Neural progenitor cell (in vitro differentiated cells): ENCODE results near the gene IL36B. TPM values are rescaled to one million over a fixed set of nuclear protein-coding genes. Genes with fewer than 3 reads are reported as not detected.

Experiments used
- DNase-seq: peaks from one replicate; pipeline ENCODE4 v3.0.0-alpha.2; 2016; ENCODE audit warnings: low spot score
- H2AFZ ChIP-seq: fragments of 200-600 bp; sonication (generic); replicated peaks from 2 replicates; pipeline ENCODE4 v1.6.1; 2016; ENCODE audit warnings: antibody characterized with exemption
- H3F3A ChIP-seq: fragments of 200-600 bp; sonication (generic); 2 replicates; pipeline ENCODE4 v1.6.1; 2016; ENCODE audit warnings: antibody characterized with exemption, low read depth
- H3K27ac ChIP-seq: fragments of 200-600 bp; sonication (generic); 2 replicates; pipeline ENCODE4 v1.5.1; 2016; ENCODE audit warnings: mild to moderate bottlenecking
- H3K27me3 ChIP-seq: fragments of 200-600 bp; sonication (generic); 2 replicates; pipeline ENCODE4 v1.6.1; 2016; ENCODE audit warnings: mild to moderate bottlenecking, moderate library complexity
- H3K36me3 ChIP-seq: fragments of 200-600 bp; sonication (generic); 2 replicates; pipeline ENCODE4 v1.5.1; 2016
- H3K4me1 ChIP-seq: fragments of 200-600 bp; sonication (generic); 2 replicates; pipeline ENCODE4 v1.6.1; 2016; ENCODE audit warnings: mixed run types
- H3K4me2 ChIP-seq: fragments of 200-600 bp; sonication (generic); 2 replicates; pipeline ENCODE4 v1.6.1; 2016
- H3K4me3 ChIP-seq: fragments of 200-600 bp; sonication (generic); 2 replicates; pipeline ENCODE4 v1.5.1; 2016
- H3K79me2 ChIP-seq: fragments of 200-600 bp; sonication (generic); 2 replicates; pipeline ENCODE4 v1.6.1; 2016; ENCODE audit warnings: low read depth
- H3K9ac ChIP-seq: fragments of 200-600 bp; sonication (generic); 2 replicates; pipeline ENCODE4 v1.6.1; 2016
- H3K9me3 ChIP-seq: fragments of 200-600 bp; sonication (generic); 2 replicates; pipeline ENCODE4 v1.5.1; 2016; ENCODE audit warnings: low read depth
- H4K20me1 ChIP-seq: fragments of 200-600 bp; sonication (generic); 2 replicates; pipeline ENCODE4 v1.6.1; 2016; ENCODE audit warnings: low read depth
- H3K27ac Mint-ChIP-seq: 3 replicates; pipeline ENCODE4 v1.8.0; 2021; ENCODE audit warnings: mixed read lengths
- H3K27me3 Mint-ChIP-seq: 2 replicates; pipeline ENCODE4 v1.8.0; 2022; ENCODE audit warnings: low read depth, mild to moderate bottlenecking, inconsistent platforms, moderate library complexity, mixed read lengths; ENCODE audit not compliant: insufficient read depth
- H3K36me3 Mint-ChIP-seq: 3 replicates; pipeline ENCODE4 v1.8.0; 2021; ENCODE audit warnings: mixed read lengths
- H3K4me1 Mint-ChIP-seq: 3 replicates; pipeline ENCODE4 v1.8.0; 2021; ENCODE audit warnings: mixed read lengths
- H3K4me3 Mint-ChIP-seq: 3 replicates; pipeline ENCODE4 v1.8.0; 2021; ENCODE audit warnings: mild to moderate bottlenecking, moderate library complexity, mixed read lengths
- H3K9me3 Mint-ChIP-seq: 3 replicates; pipeline ENCODE4 v1.8.0; 2020; ENCODE audit warnings: mixed read lengths
- EZH2 ChIP-seq: fragments of 200-600 bp; sonication (generic); IDR thresholded peaks from 2 replicates; pipeline ENCODE4 v1.6.1; 2017; ENCODE audit warnings: antibody characterized with exemption, mild to moderate bottlenecking, moderate library complexity
- EZH2phosphoT487 ChIP-seq: fragments of 200-600 bp; sonication (generic); IDR thresholded peaks from 2 replicates; pipeline ENCODE4 v1.6.1; 2017; ENCODE audit warnings: antibody characterized with exemption
- total RNA-seq: library from RNA; depleted of rRNA; stranded (reverse); fragments of >200 nt; gene quantifications from 2 replicates; pipeline ENCODE4 v1.2.3, GENCODE V29; 2015; ENCODE audit warnings: low replicate concordance
- TF ChIP-seq, protein P1 (sequence below): fragments of 200-600 bp; sonication (generic); IDR thresholded peaks from 2 replicates; pipeline ENCODE4 v1.5.1; 2017; ENCODE audit warnings: antibody characterized with exemption, mild to moderate bottlenecking

Gene IL36B
- total RNA-seq, 1 donor from 2014 or later = not detected

DNA sequence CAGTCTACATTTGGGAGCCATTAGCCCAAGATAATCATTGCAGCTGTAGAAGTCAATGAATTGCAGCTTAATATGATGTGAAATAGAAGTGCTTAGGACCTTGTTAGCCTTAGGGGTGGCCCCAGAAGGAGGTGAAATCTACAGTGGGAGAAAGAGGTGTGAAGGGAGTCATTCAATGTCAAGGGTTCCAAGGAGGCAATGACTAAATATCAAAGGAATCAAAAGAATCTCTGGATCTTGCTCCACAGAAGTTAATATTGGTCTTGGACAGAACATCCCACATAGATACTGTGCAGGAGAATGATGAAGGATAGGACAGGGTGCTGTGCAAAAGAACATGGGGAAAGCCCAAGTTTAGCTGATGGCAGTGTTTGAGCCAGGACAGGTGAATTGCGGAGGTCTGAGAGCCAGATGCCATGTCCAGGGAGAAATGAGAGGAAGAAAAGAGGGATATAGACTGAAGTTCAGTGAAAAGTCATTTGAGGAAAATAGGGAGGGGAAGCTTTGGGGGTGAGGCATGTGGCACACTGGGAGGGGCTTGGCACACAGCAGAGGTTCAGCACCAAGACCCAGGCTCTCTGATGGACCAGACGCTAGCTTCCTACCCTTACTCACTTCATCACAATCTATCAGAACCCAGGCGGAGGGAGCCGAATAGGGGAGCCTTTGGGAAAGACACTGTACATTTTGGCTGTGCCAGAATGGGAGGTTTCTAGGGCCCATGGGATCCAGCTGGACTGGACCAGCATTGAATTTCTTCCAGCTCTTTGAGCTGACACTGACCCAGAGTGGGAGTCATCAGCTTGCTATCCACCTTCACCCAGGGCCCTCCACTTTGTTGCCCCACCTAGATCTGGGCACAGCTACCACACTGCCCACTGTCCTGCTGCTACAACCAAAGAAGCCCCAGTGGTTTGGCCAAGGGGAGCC is 17.3 kb upstream of the IL36B start:
- H3K4me2 ChIP-seq = no peak overlapping the region
- no peaks in the 10 kb centered on the region for H4K20me1 ChIP-seq
- no peaks in the 10 kb centered on the region for H3F3A ChIP-seq
- peaks cover 8% of the 10 kb centered on the region for H3K27me3 Mint-ChIP-seq
- H3K4me1 Mint-ChIP-seq = no peaks in the 10 kb centered on the region
- H3K36me3 Mint-ChIP-seq = no peaks in the 10 kb centered on the region
- no peak overlapping the region for H2AFZ ChIP-seq
- no peak overlapping the region for H3K27ac ChIP-seq
- no peak overlapping the region for H3K4me3 ChIP-seq
- no peaks in the 10 kb centered on the region for H3K4me1 ChIP-seq
- H3K4me3 Mint-ChIP-seq = no peak overlapping the region
- H3K9me3 Mint-ChIP-seq = peaks cover 3% of the 10 kb centered on the region
- H3K27me3 ChIP-seq = no peaks in the 10 kb centered on the region
- no peaks in the 10 kb centered on the region for H3K79me2 ChIP-seq
- H3K9ac ChIP-seq = no peak overlapping the region
- no peak overlapping the region for H3K27ac Mint-ChIP-seq
- TF ChIP-seq, protein P1, sequence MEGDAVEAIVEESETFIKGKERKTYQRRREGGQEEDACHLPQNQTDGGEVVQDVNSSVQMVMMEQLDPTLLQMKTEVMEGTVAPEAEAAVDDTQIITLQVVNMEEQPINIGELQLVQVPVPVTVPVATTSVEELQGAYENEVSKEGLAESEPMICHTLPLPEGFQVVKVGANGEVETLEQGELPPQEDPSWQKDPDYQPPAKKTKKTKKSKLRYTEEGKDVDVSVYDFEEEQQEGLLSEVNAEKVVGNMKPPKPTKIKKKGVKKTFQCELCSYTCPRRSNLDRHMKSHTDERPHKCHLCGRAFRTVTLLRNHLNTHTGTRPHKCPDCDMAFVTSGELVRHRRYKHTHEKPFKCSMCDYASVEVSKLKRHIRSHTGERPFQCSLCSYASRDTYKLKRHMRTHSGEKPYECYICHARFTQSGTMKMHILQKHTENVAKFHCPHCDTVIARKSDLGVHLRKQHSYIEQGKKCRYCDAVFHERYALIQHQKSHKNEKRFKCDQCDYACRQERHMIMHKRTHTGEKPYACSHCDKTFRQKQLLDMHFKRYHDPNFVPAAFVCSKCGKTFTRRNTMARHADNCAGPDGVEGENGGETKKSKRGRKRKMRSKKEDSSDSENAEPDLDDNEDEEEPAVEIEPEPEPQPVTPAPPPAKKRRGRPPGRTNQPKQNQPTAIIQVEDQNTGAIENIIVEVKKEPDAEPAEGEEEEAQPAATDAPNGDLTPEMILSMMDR = no peak
- TF ChIP-seq EZH2 (no peak), EZH2phosphoT487 (no peak)
- no peak for DNase-seq
- H3K36me3 ChIP-seq = no peaks in the 10 kb centered on the region
- no peaks in the 10 kb centered on the region for H3K9me3 ChIP-seq

DNA sequence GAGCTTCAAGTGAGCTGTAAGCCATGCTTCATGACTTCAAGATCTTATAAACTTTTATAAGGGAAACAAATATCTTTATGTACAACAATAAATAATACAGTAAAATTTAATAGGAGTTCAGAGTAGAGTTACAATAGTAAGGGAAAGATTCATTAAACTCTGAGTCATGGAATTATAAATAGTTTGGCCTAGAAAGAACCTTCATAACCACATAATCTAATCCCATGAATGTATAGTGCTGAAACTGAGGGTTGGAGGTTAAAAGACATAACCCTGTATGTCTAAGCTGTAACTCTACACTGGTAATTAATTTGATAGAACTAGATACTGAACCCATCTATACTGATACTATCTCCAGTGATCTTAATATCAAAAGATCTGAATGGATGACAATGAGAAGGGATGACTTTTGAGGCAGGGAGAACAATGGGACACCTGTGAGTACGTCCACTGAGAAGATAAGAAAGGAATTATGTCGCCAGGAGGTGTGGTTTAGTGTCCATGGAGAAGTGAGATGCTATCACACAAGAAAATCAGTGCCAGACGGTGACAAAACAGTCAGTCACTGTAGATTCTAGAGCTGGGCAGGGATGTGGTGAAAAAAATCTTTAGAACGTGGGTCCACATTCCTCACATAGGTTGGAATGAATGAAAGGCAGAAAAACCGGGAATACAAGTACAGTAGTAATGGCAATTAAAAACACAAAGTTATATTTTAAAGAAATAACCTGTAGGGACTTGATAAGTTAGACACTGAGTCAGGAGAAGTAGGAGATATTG is 16.2 kb upstream of the IL36B start:
- no peak overlapping the region for H3K4me3 Mint-ChIP-seq
- Histone ChIP-seq H3K27me3 (no peaks in the 10 kb centered on the region), H3K27ac (no peak overlapping the region), H2AFZ (no peak overlapping the region), H3K4me3 (no peak overlapping the region), H3K9me3 (no peaks in the 10 kb centered on the region), H3K79me2 (no peaks in the 10 kb centered on the region), H3K36me3 (no peaks in the 10 kb centered on the region), H3F3A (no peaks in the 10 kb centered on the region), H3K9ac (no peak overlapping the region), H3K4me1 (no peaks in the 10 kb centered on the region), H3K4me2 (no peak overlapping the region), H4K20me1 (no peaks in the 10 kb centered on the region)
- no peak overlapping the region for H3K27ac Mint-ChIP-seq
- no peak for TF ChIP-seq EZH2phosphoT487
- no peak for TF ChIP-seq EZH2
- TF ChIP-seq, protein P1 = no peak
- H3K27me3 Mint-ChIP-seq = peaks cover 9% of the 10 kb centered on the region
- H3K9me3 Mint-ChIP-seq = peaks cover 3% of the 10 kb centered on the region
- DNase-seq = no peak
- no peaks in the 10 kb centered on the region for H3K4me1 Mint-ChIP-seq
- no peaks in the 10 kb centered on the region for H3K36me3 Mint-ChIP-seq

DNA sequence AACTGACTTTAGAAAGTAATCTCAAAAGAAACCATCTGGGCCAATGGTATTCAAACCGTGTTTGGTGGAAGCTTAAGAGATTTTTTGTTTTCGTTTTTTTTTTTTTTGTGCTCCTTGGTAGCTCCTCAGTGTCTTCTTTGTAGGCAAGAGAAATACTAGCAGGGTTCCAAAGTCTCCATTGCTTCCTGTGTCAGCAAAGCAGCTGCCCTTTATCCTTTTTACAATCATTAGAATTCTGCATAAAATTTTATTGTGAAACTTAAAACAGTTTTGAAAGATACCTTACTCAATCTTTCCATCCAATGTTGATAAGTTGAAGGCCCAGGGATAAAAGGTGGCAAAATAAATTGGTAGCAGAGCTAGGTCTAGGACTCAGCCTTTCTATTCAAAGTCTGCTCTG is 15.6 kb upstream of the IL36B start:
- no peak overlapping the region for H3K27ac ChIP-seq
- DNase-seq = no peak
- Mint-ChIP-seq H3K27me3 (peaks cover 9% of the 10 kb centered on the region), H3K4me3 (no peak overlapping the region), H3K36me3 (no peaks in the 10 kb centered on the region), H3K27ac (no peak overlapping the region), H3K4me1 (no peaks in the 10 kb centered on the region), H3K9me3 (peaks cover 3% of the 10 kb centered on the region)
- no peaks in the 10 kb centered on the region for H3K9me3 ChIP-seq
- no peak overlapping the region for H2AFZ ChIP-seq
- no peaks in the 10 kb centered on the region for H3K79me2 ChIP-seq
- H3K4me1 ChIP-seq = no peaks in the 10 kb centered on the region
- no peaks in the 10 kb centered on the region for H4K20me1 ChIP-seq
- H3K4me2 ChIP-seq = no peak overlapping the region
- no peak overlapping the region for H3K9ac ChIP-seq
- H3K27me3 ChIP-seq = no peaks in the 10 kb centered on the region
- TF ChIP-seq, protein P1 = no peak
- no peak for TF ChIP-seq EZH2
- no peak for TF ChIP-seq EZH2phosphoT487
- H3K36me3 ChIP-seq = no peaks in the 10 kb centered on the region
- H3F3A ChIP-seq = no peaks in the 10 kb centered on the region
- H3K4me3 ChIP-seq = no peak overlapping the region
